Mesendoderm (in vitro differentiated cells): ENCODE measurements around the gene DOCK11.

Source experiments
- DNase-seq: peaks from one replicate; pipeline ENCODE4 v3.0.0; 2013
- H2AK5ac ChIP-seq: 2 replicates; pipeline ENCODE4 v1.6.1; 2013; ENCODE audit warnings: low read length, inconsistent platforms
- H2BK120ac ChIP-seq: 2 replicates; pipeline ENCODE4 v1.6.1; 2013; ENCODE audit warnings: low read depth, mild to moderate bottlenecking, low read length, moderate library complexity, mixed read lengths
- H2BK15ac ChIP-seq: replicated peaks from 2 replicates; pipeline ENCODE4 v1.6.1; 2013; ENCODE audit warnings: low read depth, mild to moderate bottlenecking, moderate library complexity
- H2BK5ac ChIP-seq: 2 replicates; pipeline ENCODE4 v1.6.1; 2013; ENCODE audit warnings: low read length, inconsistent platforms
- H3K18ac ChIP-seq: 2 replicates; pipeline ENCODE4 v1.6.1; 2013; ENCODE audit warnings: mild to moderate bottlenecking, low read length, mixed read lengths
- H3K23ac ChIP-seq: one replicate; pipeline ENCODE4 v1.6.1; 2013; ENCODE audit warnings: low read length
- H3K27ac ChIP-seq: 2 replicates; pipeline ENCODE4 v1.5.1; 2013; ENCODE audit warnings: low read depth, mild to moderate bottlenecking, inconsistent platforms, low read length, moderate library complexity
- H3K27me3 ChIP-seq: 2 replicates; pipeline ENCODE4 v1.6.1; 2013; ENCODE audit warnings: low read length, control low read depth, mild to moderate bottlenecking, inconsistent platforms; ENCODE audit not compliant: insufficient read depth, poor library complexity
- H3K36me3 ChIP-seq: 2 replicates; pipeline ENCODE4 v1.6.1; 2013; ENCODE audit warnings: low read length, inconsistent platforms; ENCODE audit not compliant: control insufficient read depth, insufficient read depth
- H3K4ac ChIP-seq: one replicate; pipeline ENCODE4 v1.6.1; 2013; ENCODE audit warnings: low read depth, mild to moderate bottlenecking, low read length, moderate library complexity
- H3K4me1 ChIP-seq: 2 replicates; pipeline ENCODE4 v1.6.1; 2013; ENCODE audit warnings: low read depth, low read length, inconsistent platforms; ENCODE audit not compliant: control insufficient read depth
- H3K4me2 ChIP-seq: 2 replicates; pipeline ENCODE4 v1.6.1; 2013; ENCODE audit warnings: low read length
- H3K4me3 ChIP-seq: 2 replicates; pipeline ENCODE4 v1.5.1; 2013; ENCODE audit warnings: mild to moderate bottlenecking, low read length
- H3K56ac ChIP-seq: one replicate; pipeline ENCODE4 v1.6.1; 2013; ENCODE audit warnings: low read length
- H3K79me1 ChIP-seq: 2 replicates; pipeline ENCODE4 v1.6.1; 2013; ENCODE audit warnings: low read length, inconsistent platforms
- H3K79me2 ChIP-seq: 2 replicates; pipeline ENCODE4 v1.6.1; 2013; ENCODE audit warnings: mild to moderate bottlenecking, low read length; ENCODE audit not compliant: control insufficient read depth, insufficient read depth
- H3K9ac ChIP-seq: 2 replicates; pipeline ENCODE4 v1.6.1; 2013; ENCODE audit warnings: low read length, inconsistent platforms
- H4K5ac ChIP-seq: one replicate; pipeline ENCODE4 v1.6.1; 2013; ENCODE audit warnings: low read length
- H4K8ac ChIP-seq: one replicate; pipeline ENCODE4 v1.6.1; 2013; ENCODE audit warnings: low read depth, mild to moderate bottlenecking, control low read depth, low read length, moderate library complexity
- WGBS: extraction: QIAGEN DNeasy Blood & Tissue Kit; methylation state at CpG from one replicate; pipeline ENCODE4 v1.1.7; 2013; ENCODE audit warnings: low lambda C conversion rate, missing lambda C conversion rate; ENCODE audit not compliant: insufficient coverage; ENCODE audit errors: extremely low coverage; 5-methylcytosine and 5-hydroxymethylcytosine counted together

DOCK11 gene

DNA sequence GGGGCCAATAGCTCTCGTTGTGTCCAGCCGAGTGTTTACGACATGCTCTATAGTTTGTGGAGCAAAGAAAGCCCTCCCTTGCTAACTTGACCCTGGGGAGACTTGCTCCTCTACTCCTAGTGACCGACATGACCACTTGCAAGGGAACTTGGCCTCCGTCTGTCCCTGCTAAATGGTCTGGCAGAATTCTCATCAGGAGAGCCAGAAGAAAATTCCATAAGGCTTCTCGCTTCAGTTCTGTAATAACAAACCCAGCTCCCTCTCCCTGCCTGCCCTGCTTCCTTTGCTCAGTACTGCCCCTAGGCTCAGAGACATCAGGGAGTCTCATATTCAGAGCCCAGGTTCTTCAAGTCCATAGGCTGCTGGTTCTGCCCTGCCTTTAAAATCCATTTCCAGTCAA is 13.0 kb downstream of the DOCK11 start:
- no CpG with 5 or more reads among the region's 6 CpGs for WGBS
- Histone ChIP-seq H3K4me3 (no peak overlapping the region), H3K4me1 (no peaks in the 10 kb centered on the region)

GRCh38 chrX:118510111-118510510 is 14.5 kb downstream of the DOCK11 start:
- Histone ChIP-seq H3K27ac (no peak overlapping the region), H4K5ac (no peak overlapping the region), H2AK5ac (no peak overlapping the region), H3K23ac (no peak overlapping the region), H3K36me3 (no peaks in the 10 kb centered on the region), H3K56ac (no peak overlapping the region), H3K4ac (no peak overlapping the region), H3K9ac (no peak overlapping the region), H2BK15ac (no peak overlapping the region), H3K79me2 (no peaks in the 10 kb centered on the region), H3K4me3 (no peak overlapping the region), H3K18ac (no peak overlapping the region), H2BK120ac (no peak overlapping the region), H3K27me3 (no peaks in the 10 kb centered on the region), H3K4me1 (no peaks in the 10 kb centered on the region), H4K8ac (no peak overlapping the region), H3K79me1 (no peaks in the 10 kb centered on the region), H3K4me2 (no peak overlapping the region), H2BK5ac (no peak overlapping the region)
- no peak for DNase-seq
- no CpG with 5 or more reads among the region's 5 CpGs for WGBS

More for the DNA sequence above, 13.0 kb downstream of the DOCK11 start:
- no peak overlapping the region for H2BK120ac ChIP-seq
- no peak for DNase-seq
- H2AK5ac ChIP-seq: no peak overlapping the region
- no peak overlapping the region for H3K9ac ChIP-seq
- no peaks in the 10 kb centered on the region for H3K79me1 ChIP-seq
- H3K4me2 ChIP-seq: no peak overlapping the region
- no peak overlapping the region for H4K5ac ChIP-seq
- H2BK5ac ChIP-seq: no peak overlapping the region
- no peaks in the 10 kb centered on the region for H3K79me2 ChIP-seq
- no peak overlapping the region for H4K8ac ChIP-seq
- no peak overlapping the region for H2BK15ac ChIP-seq
- no peak overlapping the region for H3K27ac ChIP-seq
- no peaks in the 10 kb centered on the region for H3K36me3 ChIP-seq
- H3K4ac ChIP-seq: no peak overlapping the region
- no peak overlapping the region for H3K18ac ChIP-seq
- no peak overlapping the region for H3K23ac ChIP-seq
- H3K27me3 ChIP-seq: no peaks in the 10 kb centered on the region
- no peak overlapping the region for H3K56ac ChIP-seq

DNA sequence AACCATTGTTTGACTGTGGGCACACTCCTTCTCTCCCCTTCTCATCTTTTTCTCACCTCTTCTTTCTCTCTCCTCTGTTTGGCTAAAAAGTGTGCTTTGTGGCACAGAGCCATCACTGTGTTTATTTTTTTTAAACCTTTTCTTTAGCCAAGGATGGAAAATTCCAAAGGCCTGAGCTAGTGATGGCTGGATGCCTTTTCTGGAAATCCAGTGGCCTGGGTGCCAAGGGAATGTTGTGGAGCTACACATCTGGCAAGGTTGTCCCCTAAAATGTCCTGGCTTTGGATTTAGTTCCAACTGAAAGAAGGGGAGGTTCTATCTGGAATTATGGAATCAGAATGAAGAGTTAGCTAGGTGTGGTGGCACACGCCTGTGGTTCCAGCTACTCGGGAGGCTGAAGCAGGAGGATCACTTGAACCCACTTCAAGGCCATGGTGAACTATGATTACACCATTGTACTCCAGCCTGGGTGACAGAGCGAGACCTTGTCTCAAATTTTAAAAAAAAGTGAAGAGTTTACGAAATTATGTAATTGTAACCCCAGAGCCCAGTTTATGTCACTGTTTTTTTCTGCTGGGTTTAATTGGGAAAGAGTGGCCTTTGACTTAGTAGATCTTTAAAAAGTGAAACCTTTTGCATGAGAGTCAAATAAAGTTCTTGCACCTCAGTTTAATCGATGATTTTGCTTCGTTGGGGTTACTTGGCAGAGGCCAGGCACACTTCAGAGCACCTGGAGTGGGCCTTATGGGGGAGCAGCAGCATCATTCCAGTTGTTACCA is 17.7 kb downstream of the DOCK11 start:
- no peak overlapping the region for H2BK120ac ChIP-seq
- no peak overlapping the region for H4K5ac ChIP-seq
- H3K56ac ChIP-seq: no peak overlapping the region
- no peaks in the 10 kb centered on the region for H3K4me1 ChIP-seq
- no peak overlapping the region for H2AK5ac ChIP-seq
- H3K79me2 ChIP-seq: no peaks in the 10 kb centered on the region
- H3K27me3 ChIP-seq: no peaks in the 10 kb centered on the region
- H3K27ac ChIP-seq: no peak overlapping the region
- no peak overlapping the region for H3K23ac ChIP-seq
- no peak overlapping the region for H4K8ac ChIP-seq
- no peaks in the 10 kb centered on the region for H3K36me3 ChIP-seq
- H2BK15ac ChIP-seq: no peak overlapping the region
- no CpG with 5 or more reads among the region's 6 CpGs for WGBS
- DNase-seq: no peak
- H3K79me1 ChIP-seq: no peaks in the 10 kb centered on the region
- no peak overlapping the region for H3K18ac ChIP-seq
- no peak overlapping the region for H2BK5ac ChIP-seq
- H3K4me3 ChIP-seq: no peak overlapping the region
- H3K4me2 ChIP-seq: no peak overlapping the region
- no peak overlapping the region for H3K9ac ChIP-seq
- no peak overlapping the region for H3K4ac ChIP-seq

- no peak overlapping the region for H4K8ac ChIP-seq
- no CpG with 5 or more reads among the region's 3 CpGs for WGBS
- no peak overlapping the region for H3K4me3 ChIP-seq
- no peak overlapping the region for H3K4me2 ChIP-seq
- no peak overlapping the region for H2BK15ac ChIP-seq
- no peak overlapping the region for H3K23ac ChIP-seq
- no peaks in the 10 kb centered on the region for H3K79me2 ChIP-seq
- no peak overlapping the region for H2BK5ac ChIP-seq
- H3K79me1 ChIP-seq: no peaks in the 10 kb centered on the region
- no peak overlapping the region for H3K27ac ChIP-seq
- H3K56ac ChIP-seq: no peak overlapping the region
- H3K27me3 ChIP-seq: no peaks in the 10 kb centered on the region
- DNase-seq: no peak
- H4K5ac ChIP-seq: no peak overlapping the region
- no peak overlapping the region for H3K18ac ChIP-seq
- no peak overlapping the region for H2AK5ac ChIP-seq
- H3K4ac ChIP-seq: no peak overlapping the region
- no peaks in the 10 kb centered on the region for H3K36me3 ChIP-seq
- no peak overlapping the region for H2BK120ac ChIP-seq
- no peak overlapping the region for H3K9ac ChIP-seq
- no peaks in the 10 kb centered on the region for H3K4me1 ChIP-seq
These were observed 24.0 kb downstream of the DOCK11 start for GRCh38 chrX:118519411-118520215.

- no peaks in the 10 kb centered on the region for H3K36me3 ChIP-seq
- H3K4me2 ChIP-seq: no peak overlapping the region
- H3K4me1 ChIP-seq: no peaks in the 10 kb centered on the region
- no peak overlapping the region for H3K56ac ChIP-seq
- no peaks in the 10 kb centered on the region for H3K79me2 ChIP-seq
- H3K4me3 ChIP-seq: no peak overlapping the region
- no peak overlapping the region for H3K18ac ChIP-seq
- no peak overlapping the region for H3K27ac ChIP-seq
- no peak for DNase-seq
- no peaks in the 10 kb centered on the region for H3K79me1 ChIP-seq
- H3K23ac ChIP-seq: no peak overlapping the region
- H2AK5ac ChIP-seq: no peak overlapping the region
- H4K8ac ChIP-seq: no peak overlapping the region
- no CpG with 5 or more reads among the region's 5 CpGs for WGBS
- H2BK5ac ChIP-seq: no peak overlapping the region
- no peak overlapping the region for H2BK120ac ChIP-seq
- H2BK15ac ChIP-seq: no peak overlapping the region
- H3K27me3 ChIP-seq: no peaks in the 10 kb centered on the region
- H3K9ac ChIP-seq: no peak overlapping the region
- H3K4ac ChIP-seq: no peak overlapping the region
- H4K5ac ChIP-seq: no peak overlapping the region
These were observed 24.9 kb downstream of the DOCK11 start for GRCh38 chrX:118520216-118521206.
